ENCODE data around the gene ICAM3.
A peak's percentile ranks its signal among the peaks of the same experiment; 100 is the strongest.

ICAM3 gene

GRCh38 chr19:10295305-10295846, 44.0 kb downstream of the ICAM3 start:
- intact Hi-C loops (cut with micrococcal nuclease), result no loop called here
- H3K27ac Mint-ChIP-seq, result peak overlapping the region; percentile 79
- peak overlapping the region; percentile 79 for H3K4me3 Mint-ChIP-seq
- H3K4me1 Mint-ChIP-seq (ENCODE audit: low read depth), result peaks cover 68% of the 10 kb centered on the region
- no peaks in the 10 kb centered on the region for H3K9me3 Mint-ChIP-seq
- H3K27me3 Mint-ChIP-seq, result peaks cover 53% of the 10 kb centered on the region
- peaks cover 19% of the 10 kb centered on the region for H3K36me3 Mint-ChIP-seq (ENCODE audit: low read depth)

- Mint-ChIP-seq H3K4me1 (ENCODE audit: low read depth) (peaks cover 67% of the 10 kb centered on the region), H3K27ac (peak overlapping the region; percentile 65), H3K27me3 (peaks cover 64% of the 10 kb centered on the region), H3K4me3 (peak overlapping the region; percentile 79), H3K36me3 (ENCODE audit: low read depth) (peaks cover 19% of the 10 kb centered on the region), H3K9me3 (no peaks in the 10 kb centered on the region)
- intact Hi-C loops (cut with micrococcal nuclease), result loop anchor here (5.0 kb wide), 1 partner anchor 38 kb away; the partner anchor contains the start of gene RAVER1
Observed at GRCh38 chr19:10294368-10294697, 45.1 kb downstream of the ICAM3 start.

- Mint-ChIP-seq H3K36me3 (ENCODE audit: low read depth) (peaks cover 19% of the 10 kb centered on the region), H3K27me3 (peaks cover 69% of the 10 kb centered on the region), H3K27ac (peak overlapping the region; percentile 67), H3K4me3 (peak overlapping the region; percentile 79), H3K4me1 (ENCODE audit: low read depth) (peaks cover 70% of the 10 kb centered on the region), H3K9me3 (no peaks in the 10 kb centered on the region)
- intact Hi-C loops (cut with micrococcal nuclease), result loop anchor here (5.0 kb wide), 1 partner anchor 38 kb away; the partner anchor contains the start of gene RAVER1
Observed at GRCh38 chr19:10293637-10294367, 45.6 kb downstream of the ICAM3 start.

- intact Hi-C loops (cut with micrococcal nuclease), result loop anchor here (5.0 kb wide), 1 partner anchor 39 kb away; the partner anchor contains the start of gene RAVER1
- H3K4me3 Mint-ChIP-seq, result peak overlapping the region; percentile 73
- peak overlapping the region; percentile 67 for H3K27ac Mint-ChIP-seq
- peaks cover 19% of the 10 kb centered on the region for H3K36me3 Mint-ChIP-seq (ENCODE audit: low read depth)
- H3K27me3 Mint-ChIP-seq, result peaks cover 70% of the 10 kb centered on the region
- H3K4me1 Mint-ChIP-seq (ENCODE audit: low read depth), result peaks cover 78% of the 10 kb centered on the region
- no peaks in the 10 kb centered on the region for H3K9me3 Mint-ChIP-seq
Observed at GRCh38 chr19:10292789-10293636, 46.4 kb downstream of the ICAM3 start.

GRCh38 chr19:10292206-10292788, 47.1 kb downstream of the ICAM3 start:
- peak overlapping the region; percentile 73 for H3K4me3 Mint-ChIP-seq
- H3K4me1 Mint-ChIP-seq (ENCODE audit: low read depth), result peaks cover 85% of the 10 kb centered on the region
- peaks cover 70% of the 10 kb centered on the region for H3K27me3 Mint-ChIP-seq
- peaks cover 19% of the 10 kb centered on the region for H3K36me3 Mint-ChIP-seq (ENCODE audit: low read depth)
- no peaks in the 10 kb centered on the region for H3K9me3 Mint-ChIP-seq
- H3K27ac Mint-ChIP-seq, result peak overlapping the region; percentile 67
- intact Hi-C loops (cut with micrococcal nuclease), result loop anchor here (5.0 kb wide), 1 partner anchor 40 kb away; the partner anchor contains the start of gene RAVER1

GRCh38 chr19:10291554-10292205, 47.7 kb downstream of the ICAM3 start:
- Mint-ChIP-seq H3K27ac (peak overlapping the region; percentile 67), H3K36me3 (ENCODE audit: low read depth) (peaks cover 19% of the 10 kb centered on the region), H3K9me3 (no peaks in the 10 kb centered on the region), H3K27me3 (peaks cover 67% of the 10 kb centered on the region), H3K4me3 (peak overlapping the region; percentile 73), H3K4me1 (ENCODE audit: low read depth) (peaks cover 91% of the 10 kb centered on the region)
- intact Hi-C loops (cut with micrococcal nuclease), result loop anchor here (5.0 kb wide), 1 partner anchor 41 kb away; the partner anchor contains the start of gene RAVER1

- Mint-ChIP-seq H3K4me1 (ENCODE audit: low read depth) (peaks cover 97% of the 10 kb centered on the region), H3K4me3 (peak overlapping the region; percentile 73), H3K9me3 (no peaks in the 10 kb centered on the region), H3K36me3 (ENCODE audit: low read depth) (peaks cover 24% of the 10 kb centered on the region), H3K27ac (peak overlapping the region; percentile 67), H3K27me3 (peaks cover 65% of the 10 kb centered on the region)
- intact Hi-C loops (cut with micrococcal nuclease), result loop anchor here (5.0 kb wide), 1 partner anchor 41 kb away; the partner anchor contains the start of gene RAVER1
Observed at GRCh38 chr19:10290876-10291553, 48.4 kb downstream of the ICAM3 start.

- no peaks in the 10 kb centered on the region for H3K9me3 Mint-ChIP-seq
- intact Hi-C loops (cut with micrococcal nuclease), result loop anchor here (5.0 kb wide), 1 partner anchor 42 kb away; the partner anchor contains the start of gene RAVER1
- peaks cover 97% of the 10 kb centered on the region for H3K4me1 Mint-ChIP-seq (ENCODE audit: low read depth)
- peak overlapping the region; percentile 67 for H3K27ac Mint-ChIP-seq
- peak overlapping the region; percentile 73 for H3K4me3 Mint-ChIP-seq
- H3K27me3 Mint-ChIP-seq, result peaks cover 59% of the 10 kb centered on the region
- H3K36me3 Mint-ChIP-seq (ENCODE audit: low read depth), result peaks cover 30% of the 10 kb centered on the region
Observed at GRCh38 chr19:10290357-10290875, 49.0 kb downstream of the ICAM3 start.

GRCh38 chr19:10289836-10290356, 49.5 kb downstream of the ICAM3 start, which contains the start of gene ICAM5:
Gene ICAM5 (plus strand): TSS chr19:10289952. CDS start chr19:10290044, 92 bp downstream.
- intact Hi-C loops (cut with micrococcal nuclease), result loop anchor here (5.0 kb wide), 1 partner anchor 42 kb away; the partner anchor contains the start of gene RAVER1

GRCh38 chr19:10289167-10289835, 50.1 kb downstream of the ICAM3 start:
- Mint-ChIP-seq H3K27ac (peak overlapping the region; percentile 67), H3K9me3 (no peaks in the 10 kb centered on the region), H3K4me3 (peak overlapping the region; percentile 73), H3K4me1 (ENCODE audit: low read depth) (peaks cover 97% of the 10 kb centered on the region), H3K36me3 (ENCODE audit: low read depth) (peaks cover 38% of the 10 kb centered on the region), H3K27me3 (peaks cover 48% of the 10 kb centered on the region)
- intact Hi-C loops (cut with micrococcal nuclease), result no loop called here

More at GRCh38 chr19:10289836-10290356, 49.5 kb downstream of the ICAM3 start, which contains the start of gene ICAM5:
- H3K9me3 Mint-ChIP-seq, result no peaks in the 10 kb centered on the region
- H3K36me3 Mint-ChIP-seq (ENCODE audit: low read depth), result peaks cover 36% of the 10 kb centered on the region
- peaks cover 54% of the 10 kb centered on the region for H3K27me3 Mint-ChIP-seq
- peaks cover 97% of the 10 kb centered on the region for H3K4me1 Mint-ChIP-seq (ENCODE audit: low read depth)
- peak within 1 kb of the TSS; percentile 67 for H3K27ac Mint-ChIP-seq
- H3K4me3 Mint-ChIP-seq, result peak within 1 kb of the TSS; percentile 73

- H3K27me3 Mint-ChIP-seq, result peaks cover 42% of the 10 kb centered on the region
- no peaks in the 10 kb centered on the region for H3K9me3 Mint-ChIP-seq
- peak overlapping the region; percentile 73 for H3K4me3 Mint-ChIP-seq
- peak overlapping the region; percentile 67 for H3K27ac Mint-ChIP-seq
- peaks cover 38% of the 10 kb centered on the region for H3K36me3 Mint-ChIP-seq (ENCODE audit: low read depth)
- intact Hi-C loops (cut with micrococcal nuclease), result no loop called here
- H3K4me1 Mint-ChIP-seq (ENCODE audit: low read depth), result peaks cover 97% of the 10 kb centered on the region
Observed at GRCh38 chr19:10288662-10289166, 50.7 kb downstream of the ICAM3 start.

All from dendritic cell treated with granulocyte-macrophage colony-stimulating factor and Interleukin-4, amounts not matched to agents 40 ng/mL and 50 ng/mL, for 4 days (primary cell).